HG02973 (cell line): ENCODE measurements around the gene RPA3.

Experiments used
- ATAC-seq: cut with Tn5 transposase; IDR thresholded peaks from one replicate; pipeline ENCODE4 v1.9.1; 2021; ENCODE audit warnings: moderate library complexity; ENCODE audit not compliant: unreplicated experiment

RPA3 gene

DNA sequence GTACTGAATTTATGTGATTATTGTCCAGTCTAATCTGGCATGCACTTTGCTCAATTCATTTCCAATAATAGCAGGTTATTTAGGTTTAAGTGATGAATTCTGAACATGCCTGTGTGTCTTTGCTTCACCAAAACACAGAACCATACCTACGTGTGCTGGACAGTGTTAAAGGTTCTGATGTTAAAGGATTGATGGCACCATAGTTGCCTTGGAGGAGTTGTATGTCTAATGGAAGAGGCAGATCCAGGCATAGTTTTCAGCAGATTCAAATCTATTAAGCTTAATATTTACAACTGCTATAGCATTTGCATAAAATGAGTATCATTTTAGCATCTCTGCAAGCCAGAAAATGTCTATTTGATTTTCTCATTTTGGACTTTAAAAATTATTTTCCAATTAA is 105.9 kb downstream of the RPA3 start:
- ATAC-seq, result no peak

DNA sequence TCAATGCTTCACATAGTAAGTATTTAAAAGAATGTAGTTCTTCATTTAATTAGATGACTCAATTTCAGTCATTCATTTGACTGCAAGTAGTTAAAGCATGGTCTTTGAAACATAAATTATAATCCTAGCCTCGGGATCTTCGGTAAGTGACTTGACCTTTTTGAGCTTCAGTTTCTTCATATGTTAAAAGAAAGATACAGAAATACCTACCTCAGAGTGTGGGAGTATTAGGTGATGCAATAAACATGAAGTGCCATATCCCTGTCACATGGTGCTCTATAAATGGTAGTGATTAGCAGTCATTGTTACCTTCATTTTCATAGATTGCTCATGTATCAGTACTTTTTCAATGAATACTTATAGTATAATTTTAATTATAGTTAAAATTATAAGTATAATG is 109.1 kb downstream of the RPA3 start:
- no peak for ATAC-seq

DNA sequence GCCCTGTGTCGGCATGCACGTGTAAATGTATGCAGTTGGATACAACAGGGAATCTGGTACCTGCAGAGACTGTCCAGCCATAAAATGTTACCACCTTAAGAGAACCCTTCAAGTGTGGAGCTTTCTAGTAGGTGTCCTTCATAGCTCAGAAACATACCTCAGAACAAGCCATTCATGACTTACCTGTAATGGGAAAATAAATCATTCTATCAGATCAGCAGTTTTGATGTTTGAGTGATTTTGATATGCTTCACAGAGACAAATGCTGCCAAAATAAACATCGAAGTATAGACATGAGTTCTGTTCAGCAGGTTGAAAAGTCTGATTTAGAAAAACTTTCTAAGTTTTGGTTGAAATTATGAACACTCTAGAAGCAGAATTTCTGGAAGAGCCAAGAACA is 111.4 kb downstream of the RPA3 start:
- ATAC-seq, result no peak

DNA sequence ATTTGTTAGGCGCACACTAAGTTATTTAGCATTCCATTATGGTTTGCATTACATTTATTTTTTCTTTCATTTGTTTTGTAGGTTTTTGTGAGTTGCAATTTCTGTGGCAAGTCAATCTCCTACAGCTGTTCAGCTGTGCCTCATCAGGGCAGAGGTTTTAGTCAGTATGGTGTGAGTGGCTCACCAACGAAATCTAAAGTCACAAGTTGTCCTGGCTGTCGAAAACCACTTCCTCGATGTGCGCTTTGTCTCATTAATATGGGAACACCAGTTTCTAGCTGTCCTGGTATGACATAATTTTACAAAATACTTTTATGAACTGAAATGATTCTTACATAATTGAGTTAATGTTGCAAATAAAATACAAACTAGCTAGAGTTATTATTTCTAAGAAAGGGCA is 122.2 kb downstream of the RPA3 start:
- no peak for ATAC-seq

DNA sequence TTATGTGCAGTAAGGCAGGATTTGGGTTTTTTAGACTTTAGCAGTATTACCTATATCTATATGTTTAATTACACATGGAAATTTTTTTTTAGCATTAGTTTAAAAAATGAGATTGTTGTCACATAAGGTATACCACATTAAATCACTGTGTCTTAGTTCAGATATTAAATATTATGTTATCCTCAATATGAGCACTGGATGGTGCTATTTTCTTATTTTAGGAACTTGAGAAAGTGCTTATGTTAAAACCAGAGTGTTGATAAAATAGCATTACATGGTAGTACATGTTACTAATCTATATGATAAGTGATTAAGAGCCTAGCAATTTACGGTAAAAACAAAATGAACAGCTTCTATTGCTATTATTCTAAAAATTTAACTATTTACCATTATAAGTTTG is 123.0 kb downstream of the RPA3 start:
- ATAC-seq, result no peak
